PFSK-1 (cell line): Measurements from ENCODE around the gene TNNC2.

Source experiments
- FOXP2 ChIP-seq: optimal IDR thresholded peaks from 2 replicates; pipeline ENCODE3; 2011; ENCODE audit warnings: borderline replicate concordance, control low read depth, inconsistent platforms; ENCODE audit not compliant: insufficient read depth; ENCODE audit errors: extremely low read length, extremely low read depth
- POLR2AphosphoS5 ChIP-seq: IDR thresholded peaks from 2 replicates; pipeline ENCODE4 v1.6.1; 2012; ENCODE audit warnings: low read depth, mild to moderate bottlenecking, control low read depth, low read length, moderate library complexity
- REST ChIP-seq, 2 experiments: IDR thresholded peaks; 2 replicates each; pipeline versions ENCODE4 v1.6.1 to v1.8.0; 2011 to 2012; ENCODE audit warnings: low read depth in 2 of 2, low read length in 2 of 2, control low read depth in 1 of 2, inconsistent platforms in 1 of 2, mild to moderate bottlenecking in 1 of 2, moderate library complexity in 1 of 2; ENCODE audit not compliant: insufficient read depth in 1 of 2
- SIN3A ChIP-seq: IDR thresholded peaks from 2 replicates; pipeline ENCODE4 v1.6.1; 2012; ENCODE audit warnings: mild to moderate bottlenecking, low read length, moderate library complexity, borderline replicate concordance; ENCODE audit not compliant: insufficient read depth
- TAF1 ChIP-seq: IDR thresholded peaks from 2 replicates; pipeline ENCODE4 v1.6.1; 2012; ENCODE audit warnings: low read length, control low read depth, borderline replicate concordance; ENCODE audit not compliant: insufficient read depth

The TNNC2 gene

GRCh38 chr20:45833030-45833882 is 6.1 kb upstream of the TNNC2 start, which contains the start of gene SNX21:
SNX21 (plus strand) TSS chr20:45833799; CDS start chr20:45833920, 121 bp downstream.
- no peak for TF ChIP-seq POLR2AphosphoS5
- peak; percentile 46; the same call in 1 of the 2 replicates for TF ChIP-seq TAF1
- peak; percentile 7 for TF ChIP-seq FOXP2
- TF ChIP-seq REST (IDR thresholded peaks at IDR 0.05; ENCODE audit: insufficient read depth in 1 of 2, low read depth in 2 of 2, low read length in 2 of 2) = no peak
- TF ChIP-seq SIN3A = no peak; the same call in 1 of the 2 replicates

DNA sequence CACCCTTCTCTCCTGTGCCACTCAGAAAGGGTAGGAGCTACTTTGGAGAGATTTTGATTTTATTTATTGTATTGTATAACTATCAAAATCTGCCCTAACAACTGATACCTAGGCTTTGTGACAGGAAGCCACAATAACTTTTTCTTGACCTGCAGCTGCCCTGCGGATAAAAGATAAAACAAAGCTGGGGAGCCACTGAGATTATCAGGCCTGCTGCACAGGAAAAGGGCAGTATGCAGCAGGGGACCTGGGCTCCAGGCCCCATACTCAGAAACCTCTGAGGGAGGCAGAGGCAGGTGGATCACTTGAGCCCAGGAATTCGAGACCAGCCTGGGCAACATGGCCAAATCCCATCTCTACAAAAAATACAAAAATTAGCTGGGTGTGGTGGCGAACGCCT is 5.5 kb upstream of the TNNC2 start:
- TF ChIP-seq POLR2AphosphoS5 (no peak), SIN3A (no peak), REST (IDR thresholded peaks at IDR 0.05; ENCODE audit: insufficient read depth in 1 of 2, low read depth in 2 of 2, low read length in 2 of 2) (no peak)

GRCh38 chr20:45828589-45828988 is 1.5 kb upstream of the TNNC2 start:
- no peak for TF ChIP-seq REST (IDR thresholded peaks at IDR 0.05; ENCODE audit: insufficient read depth in 1 of 2, low read depth in 2 of 2, low read length in 2 of 2)
- no peak for TF ChIP-seq FOXP2
- TF ChIP-seq SIN3A = no peak
- TF ChIP-seq TAF1 = no peak
- no peak for TF ChIP-seq POLR2AphosphoS5

DNA sequence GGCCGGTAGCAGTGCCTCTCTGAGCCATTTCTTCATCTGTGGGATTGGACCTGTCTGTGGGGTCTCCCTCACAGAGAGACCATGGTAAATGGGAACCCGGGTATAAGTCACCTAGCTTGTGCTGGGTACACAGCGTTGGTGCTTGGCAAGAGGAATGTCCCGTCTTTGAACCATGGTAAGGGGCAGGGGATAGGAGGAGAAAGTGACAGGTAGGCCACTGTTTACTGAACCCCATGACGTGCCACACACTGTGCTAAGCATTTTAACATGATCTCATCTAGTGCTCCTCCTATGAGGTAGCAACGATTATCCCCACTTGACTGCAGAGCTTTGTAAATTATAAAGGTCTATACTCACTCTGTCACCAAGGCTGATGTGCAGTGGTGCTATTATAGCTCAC is 600 bp upstream of the TNNC2 start:
- no peak for TF ChIP-seq FOXP2
- TF ChIP-seq TAF1 = no peak
- no peak for TF ChIP-seq POLR2AphosphoS5
- TF ChIP-seq SIN3A = no peak
- TF ChIP-seq REST (IDR thresholded peaks at IDR 0.05; ENCODE audit: insufficient read depth in 1 of 2, low read depth in 2 of 2, low read length in 2 of 2) = no peak
